DMS53 (cell line): ENCODE measurements around the gene CCDC157.
"Not testable (repeated sequence)": the region's sequence is repeated elsewhere in the genome, so short reads cannot be mapped to it uniquely, and the experiment has no call there.

Experiments used
- DNase-seq: peaks from one replicate; lab custom pipeline; 2025; lab: John Stamatoyannopoulos, UW

Gene CCDC157

GRCh38 chr22:30325724-30326254 is 31.0 kb upstream of the CCDC157 start:
- no peak for DNase-seq

- peak; percentile 30 for DNase-seq
These were observed 30.5 kb upstream of the CCDC157 start for GRCh38 chr22:30326255-30326705.

- peak; percentile 92 for DNase-seq
These were observed 30.0 kb upstream of the CCDC157 start, which contains the start of gene TBC1D10A for GRCh38 chr22:30326706-30327362. TSS of gene TBC1D10A (minus strand) at chr22:30326941. CDS start at chr22:30326881, 60 bp downstream.

- DNase-seq = peak; percentile 41
These were observed 28.9 kb upstream of the CCDC157 start for GRCh38 chr22:30327864-30328345.

GRCh38 chr22:30328466-30329049 is 28.2 kb upstream of the CCDC157 start:
- no peak for DNase-seq

GRCh38 chr22:30332551-30332950 is 24.3 kb upstream of the CCDC157 start:
- no peak for DNase-seq

GRCh38 chr22:30332994-30333706 is 23.7 kb upstream of the CCDC157 start:
- no peak for DNase-seq

GRCh38 chr22:30333707-30334087 is 23.1 kb upstream of the CCDC157 start:
- no peak for DNase-seq

GRCh38 chr22:30334646-30335045 is 22.2 kb upstream of the CCDC157 start:
- DNase-seq = no peak

GRCh38 chr22:30335236-30335635 is 21.6 kb upstream of the CCDC157 start:
- DNase-seq = no peak

- no peak for DNase-seq
These were observed 19.9 kb upstream of the CCDC157 start for GRCh38 chr22:30336752-30337460.

GRCh38 chr22:30337461-30337778 is 19.4 kb upstream of the CCDC157 start:
- DNase-seq = no peak

GRCh38 chr22:30338341-30338740 is 18.5 kb upstream of the CCDC157 start:
- not testable (repeated sequence) for DNase-seq

GRCh38 chr22:30338802-30339201 is 18.0 kb upstream of the CCDC157 start:
- DNase-seq = no peak

GRCh38 chr22:30340911-30341685 is 15.7 kb upstream of the CCDC157 start:
- DNase-seq = no peak

GRCh38 chr22:30344447-30345200 is 12.2 kb upstream of the CCDC157 start:
- DNase-seq = no peak

- no peak for DNase-seq
These were observed 9.4 kb upstream of the CCDC157 start for GRCh38 chr22:30347255-30347892.

GRCh38 chr22:30348404-30348803 is 8.4 kb upstream of the CCDC157 start:
- no peak for DNase-seq

GRCh38 chr22:30348809-30349208 is 8.0 kb upstream of the CCDC157 start:
- no peak for DNase-seq

GRCh38 chr22:30351226-30351625 is 5.6 kb upstream of the CCDC157 start:
- DNase-seq = no peak
